Body of pancreas (tissue), 4 donors: ENCODE measurements around the gene GFRA1.

Experiments used
- POLR2A ChIP-seq, 3 donors: fragments of 450-650 bp; IDR thresholded peaks; one replicate each; pipeline ENCODE4 v1.6.1; 2016; ENCODE audit warnings: antibody characterized with exemption in 3 of 3, mild to moderate bottlenecking in 2 of 3
- TF ChIP-seq, protein P1 (sequence below), 7 experiments: fragments of 450-650 bp in 4 of 7; fragments of 200-600 bp in 3 of 7; sonication (generic) in 3 of 7; IDR thresholded peaks; one replicate each; pipeline ENCODE4 v1.5.1; 2016 to 2019; ENCODE audit warnings: antibody characterized with exemption in 7 of 7

DNA sequence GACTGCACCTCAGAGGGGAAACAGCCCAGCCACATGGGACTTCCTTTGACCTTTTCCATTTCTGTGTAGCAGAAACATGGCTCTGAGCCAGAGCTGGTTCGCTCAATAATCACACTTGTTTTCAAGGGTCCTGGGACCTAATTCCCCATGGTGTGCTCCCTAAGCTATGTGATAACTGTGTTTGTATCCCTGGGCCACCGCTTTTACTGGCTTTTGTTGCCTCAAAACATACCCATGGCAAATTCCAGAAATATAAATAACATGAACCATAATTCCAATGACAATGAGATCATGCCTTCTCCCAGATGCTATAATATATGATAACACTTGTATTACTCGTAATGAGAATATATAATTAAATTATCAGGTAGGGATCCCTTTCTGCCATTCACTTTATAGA is 196.4 kb downstream of the GFRA1 start:
- TF ChIP-seq, protein P1, sequence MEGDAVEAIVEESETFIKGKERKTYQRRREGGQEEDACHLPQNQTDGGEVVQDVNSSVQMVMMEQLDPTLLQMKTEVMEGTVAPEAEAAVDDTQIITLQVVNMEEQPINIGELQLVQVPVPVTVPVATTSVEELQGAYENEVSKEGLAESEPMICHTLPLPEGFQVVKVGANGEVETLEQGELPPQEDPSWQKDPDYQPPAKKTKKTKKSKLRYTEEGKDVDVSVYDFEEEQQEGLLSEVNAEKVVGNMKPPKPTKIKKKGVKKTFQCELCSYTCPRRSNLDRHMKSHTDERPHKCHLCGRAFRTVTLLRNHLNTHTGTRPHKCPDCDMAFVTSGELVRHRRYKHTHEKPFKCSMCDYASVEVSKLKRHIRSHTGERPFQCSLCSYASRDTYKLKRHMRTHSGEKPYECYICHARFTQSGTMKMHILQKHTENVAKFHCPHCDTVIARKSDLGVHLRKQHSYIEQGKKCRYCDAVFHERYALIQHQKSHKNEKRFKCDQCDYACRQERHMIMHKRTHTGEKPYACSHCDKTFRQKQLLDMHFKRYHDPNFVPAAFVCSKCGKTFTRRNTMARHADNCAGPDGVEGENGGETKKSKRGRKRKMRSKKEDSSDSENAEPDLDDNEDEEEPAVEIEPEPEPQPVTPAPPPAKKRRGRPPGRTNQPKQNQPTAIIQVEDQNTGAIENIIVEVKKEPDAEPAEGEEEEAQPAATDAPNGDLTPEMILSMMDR (IDR thresholded peaks at IDR 0.05): no peak
- TF ChIP-seq POLR2A (IDR thresholded peaks at IDR 0.05): no peak
